ENCODE measurements around the gene CITED1. TPM values are rescaled to one million over a fixed set of nuclear protein-coding genes. Genes with fewer than 3 reads are reported as not detected.

The CITED1 gene
- total and polyA plus RNA-seq, 2 of the 13 experiments (the other 11 are each of a cell fraction or from before 2014, with no cell fraction given) = 0.09 TPM; not detected in 1

DNA sequence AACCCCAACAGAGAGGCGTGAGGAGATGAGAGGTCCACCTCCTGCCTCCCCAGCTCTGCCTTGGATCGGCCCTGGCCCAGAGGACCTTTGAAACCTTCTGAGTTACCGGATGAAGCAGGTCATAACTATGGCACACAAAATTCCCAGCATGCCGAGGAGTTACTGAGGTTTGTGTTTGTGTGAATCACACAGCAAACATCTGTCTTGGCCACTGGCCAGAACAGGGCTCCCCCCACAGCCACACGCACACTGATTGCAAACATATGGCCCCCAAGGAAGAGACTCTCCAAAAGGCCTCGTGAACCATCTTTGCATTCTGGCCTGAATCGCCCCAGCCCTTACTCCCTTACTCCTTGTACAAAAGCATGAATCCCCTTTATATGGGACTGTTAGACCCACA, 47.5 kb downstream of the CITED1 start (continued):
- TF ChIP-seq ZEB1 (IDR thresholded peaks at IDR 0.05; ENCODE audit: insufficient replicate concordance, low read depth) (no peak), HOXA9 (CRISPR knock-in tag; IDR thresholded peaks at IDR 0.05; ENCODE audit: borderline replicate concordance) (no peak), ZBTB21 (CRISPR knock-in tag; IDR thresholded peaks at IDR 0.05) (no peak), ZNF253 (CRISPR knock-in tag; IDR thresholded peaks at IDR 0.05; ENCODE audit: borderline replicate concordance) (no peak), PAF1 (CRISPR knock-in tag; IDR thresholded peaks at IDR 0.05) (no peak), ZNF703 (CRISPR knock-in tag; IDR thresholded peaks at IDR 0.05; ENCODE audit: borderline replicate concordance) (no peak), CENPT (CRISPR knock-in tag; IDR thresholded peaks at IDR 0.05; ENCODE audit: low read depth) (no peak), STAT5B (CRISPR knock-in tag; IDR thresholded peaks at IDR 0.05) (no peak), RFX3 (CRISPR knock-in tag; IDR thresholded peaks at IDR 0.05) (no peak), SMAD9 (CRISPR knock-in tag; IDR thresholded peaks at IDR 0.05) (no peak), ZKSCAN1 (IDR thresholded peaks at IDR 0.05; ENCODE audit: low read length) (no peak), ZNF431 (CRISPR knock-in tag; IDR thresholded peaks at IDR 0.05; ENCODE audit: borderline replicate concordance, low read depth) (0 out of 2 replicates have a peak, but pooled peaks have one; percentile 21), EEA1 (CRISPR knock-in tag; IDR thresholded peaks at IDR 0.05; ENCODE audit: borderline replicate concordance) (no peak), ZBTB7B (CRISPR knock-in tag; IDR thresholded peaks at IDR 0.05) (no peak), ZC3H4 (CRISPR knock-in tag; IDR thresholded peaks at IDR 0.05; ENCODE audit: borderline replicate concordance) (no peak), NR2F6 (IDR thresholded peaks at IDR 0.05) (no peak), NR2F6 (CRISPR knock-in tag; IDR thresholded peaks at IDR 0.05) (no peak)
- TF ChIP-seq, protein P1, sequence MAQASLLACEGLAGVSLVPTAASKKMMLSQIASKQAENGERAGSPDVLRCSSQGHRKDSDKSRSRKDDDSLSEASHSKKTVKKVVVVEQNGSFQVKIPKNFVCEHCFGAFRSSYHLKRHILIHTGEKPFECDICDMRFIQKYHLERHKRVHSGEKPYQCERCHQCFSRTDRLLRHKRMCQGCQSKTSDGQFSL (CRISPR knock-in tag; IDR thresholded peaks at IDR 0.05) = peak; percentile 45; the same call in 1 of the 2 replicates
- TF ChIP-seq, protein P2, sequence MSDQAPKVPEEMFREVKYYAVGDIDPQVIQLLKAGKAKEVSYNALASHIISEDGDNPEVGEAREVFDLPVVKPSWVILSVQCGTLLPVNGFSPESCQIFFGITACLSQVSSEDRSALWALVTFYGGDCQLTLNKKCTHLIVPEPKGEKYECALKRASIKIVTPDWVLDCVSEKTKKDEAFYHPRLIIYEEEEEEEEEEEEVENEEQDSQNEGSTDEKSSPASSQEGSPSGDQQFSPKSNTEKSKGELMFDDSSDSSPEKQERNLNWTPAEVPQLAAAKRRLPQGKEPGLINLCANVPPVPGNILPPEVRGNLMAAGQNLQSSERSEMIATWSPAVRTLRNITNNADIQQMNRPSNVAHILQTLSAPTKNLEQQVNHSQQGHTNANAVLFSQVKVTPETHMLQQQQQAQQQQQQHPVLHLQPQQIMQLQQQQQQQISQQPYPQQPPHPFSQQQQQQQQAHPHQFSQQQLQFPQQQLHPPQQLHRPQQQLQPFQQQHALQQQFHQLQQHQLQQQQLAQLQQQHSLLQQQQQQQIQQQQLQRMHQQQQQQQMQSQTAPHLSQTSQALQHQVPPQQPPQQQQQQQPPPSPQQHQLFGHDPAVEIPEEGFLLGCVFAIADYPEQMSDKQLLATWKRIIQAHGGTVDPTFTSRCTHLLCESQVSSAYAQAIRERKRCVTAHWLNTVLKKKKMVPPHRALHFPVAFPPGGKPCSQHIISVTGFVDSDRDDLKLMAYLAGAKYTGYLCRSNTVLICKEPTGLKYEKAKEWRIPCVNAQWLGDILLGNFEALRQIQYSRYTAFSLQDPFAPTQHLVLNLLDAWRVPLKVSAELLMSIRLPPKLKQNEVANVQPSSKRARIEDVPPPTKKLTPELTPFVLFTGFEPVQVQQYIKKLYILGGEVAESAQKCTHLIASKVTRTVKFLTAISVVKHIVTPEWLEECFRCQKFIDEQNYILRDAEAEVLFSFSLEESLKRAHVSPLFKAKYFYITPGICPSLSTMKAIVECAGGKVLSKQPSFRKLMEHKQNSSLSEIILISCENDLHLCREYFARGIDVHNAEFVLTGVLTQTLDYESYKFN (CRISPR knock-in tag; conservative IDR thresholded peaks at IDR 0.05) = 0 out of 2 replicates have a peak, but pooled peaks have one; percentile 27
- TF ChIP-seq, protein P3, sequence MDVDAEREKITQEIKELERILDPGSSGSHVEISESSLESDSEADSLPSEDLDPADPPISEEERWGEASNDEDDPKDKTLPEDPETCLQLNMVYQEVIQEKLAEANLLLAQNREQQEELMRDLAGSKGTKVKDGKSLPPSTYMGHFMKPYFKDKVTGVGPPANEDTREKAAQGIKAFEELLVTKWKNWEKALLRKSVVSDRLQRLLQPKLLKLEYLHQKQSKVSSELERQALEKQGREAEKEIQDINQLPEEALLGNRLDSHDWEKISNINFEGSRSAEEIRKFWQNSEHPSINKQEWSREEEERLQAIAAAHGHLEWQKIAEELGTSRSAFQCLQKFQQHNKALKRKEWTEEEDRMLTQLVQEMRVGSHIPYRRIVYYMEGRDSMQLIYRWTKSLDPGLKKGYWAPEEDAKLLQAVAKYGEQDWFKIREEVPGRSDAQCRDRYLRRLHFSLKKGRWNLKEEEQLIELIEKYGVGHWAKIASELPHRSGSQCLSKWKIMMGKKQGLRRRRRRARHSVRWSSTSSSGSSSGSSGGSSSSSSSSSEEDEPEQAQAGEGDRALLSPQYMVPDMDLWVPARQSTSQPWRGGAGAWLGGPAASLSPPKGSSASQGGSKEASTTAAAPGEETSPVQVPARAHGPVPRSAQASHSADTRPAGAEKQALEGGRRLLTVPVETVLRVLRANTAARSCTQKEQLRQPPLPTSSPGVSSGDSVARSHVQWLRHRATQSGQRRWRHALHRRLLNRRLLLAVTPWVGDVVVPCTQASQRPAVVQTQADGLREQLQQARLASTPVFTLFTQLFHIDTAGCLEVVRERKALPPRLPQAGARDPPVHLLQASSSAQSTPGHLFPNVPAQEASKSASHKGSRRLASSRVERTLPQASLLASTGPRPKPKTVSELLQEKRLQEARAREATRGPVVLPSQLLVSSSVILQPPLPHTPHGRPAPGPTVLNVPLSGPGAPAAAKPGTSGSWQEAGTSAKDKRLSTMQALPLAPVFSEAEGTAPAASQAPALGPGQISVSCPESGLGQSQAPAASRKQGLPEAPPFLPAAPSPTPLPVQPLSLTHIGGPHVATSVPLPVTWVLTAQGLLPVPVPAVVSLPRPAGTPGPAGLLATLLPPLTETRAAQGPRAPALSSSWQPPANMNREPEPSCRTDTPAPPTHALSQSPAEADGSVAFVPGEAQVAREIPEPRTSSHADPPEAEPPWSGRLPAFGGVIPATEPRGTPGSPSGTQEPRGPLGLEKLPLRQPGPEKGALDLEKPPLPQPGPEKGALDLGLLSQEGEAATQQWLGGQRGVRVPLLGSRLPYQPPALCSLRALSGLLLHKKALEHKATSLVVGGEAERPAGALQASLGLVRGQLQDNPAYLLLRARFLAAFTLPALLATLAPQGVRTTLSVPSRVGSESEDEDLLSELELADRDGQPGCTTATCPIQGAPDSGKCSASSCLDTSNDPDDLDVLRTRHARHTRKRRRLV (CRISPR knock-in tag; IDR thresholded peaks at IDR 0.05) = no peak
- TF ChIP-seq, protein P4, sequence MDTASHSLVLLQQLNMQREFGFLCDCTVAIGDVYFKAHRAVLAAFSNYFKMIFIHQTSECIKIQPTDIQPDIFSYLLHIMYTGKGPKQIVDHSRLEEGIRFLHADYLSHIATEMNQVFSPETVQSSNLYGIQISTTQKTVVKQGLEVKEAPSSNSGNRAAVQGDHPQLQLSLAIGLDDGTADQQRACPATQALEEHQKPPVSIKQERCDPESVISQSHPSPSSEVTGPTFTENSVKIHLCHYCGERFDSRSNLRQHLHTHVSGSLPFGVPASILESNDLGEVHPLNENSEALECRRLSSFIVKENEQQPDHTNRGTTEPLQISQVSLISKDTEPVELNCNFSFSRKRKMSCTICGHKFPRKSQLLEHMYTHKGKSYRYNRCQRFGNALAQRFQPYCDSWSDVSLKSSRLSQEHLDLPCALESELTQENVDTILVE (CRISPR knock-in tag; IDR thresholded peaks at IDR 0.05) = no peak
